Midbrain (tissue), 1 donor: ENCODE results near the gene LY6G6C.

ENCODE experiments used
- DNase-seq: peaks from one replicate; lab custom pipeline; 2025; lab: John Stamatoyannopoulos, UW

LY6G6C gene

DNA sequence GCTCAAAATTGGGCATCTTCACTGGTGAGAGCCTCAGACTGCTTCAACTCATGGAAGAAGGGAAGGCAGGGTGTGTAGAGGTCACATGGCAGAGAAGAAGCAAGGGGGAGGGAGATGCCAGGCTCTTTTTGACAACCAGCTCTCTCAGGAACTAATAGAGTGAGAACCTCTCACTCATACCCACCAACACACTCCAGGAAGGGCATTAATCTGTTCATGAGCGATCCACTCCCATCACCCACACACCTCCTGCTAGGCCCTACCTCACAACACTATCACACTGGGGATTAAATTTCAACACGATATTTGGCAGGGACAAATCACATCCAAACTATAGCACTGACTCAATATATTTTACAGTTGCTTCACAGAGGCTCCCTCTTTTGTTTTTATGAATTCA lies 20.3 kb upstream of the LY6G6C start:
- no peak for DNase-seq

DNA sequence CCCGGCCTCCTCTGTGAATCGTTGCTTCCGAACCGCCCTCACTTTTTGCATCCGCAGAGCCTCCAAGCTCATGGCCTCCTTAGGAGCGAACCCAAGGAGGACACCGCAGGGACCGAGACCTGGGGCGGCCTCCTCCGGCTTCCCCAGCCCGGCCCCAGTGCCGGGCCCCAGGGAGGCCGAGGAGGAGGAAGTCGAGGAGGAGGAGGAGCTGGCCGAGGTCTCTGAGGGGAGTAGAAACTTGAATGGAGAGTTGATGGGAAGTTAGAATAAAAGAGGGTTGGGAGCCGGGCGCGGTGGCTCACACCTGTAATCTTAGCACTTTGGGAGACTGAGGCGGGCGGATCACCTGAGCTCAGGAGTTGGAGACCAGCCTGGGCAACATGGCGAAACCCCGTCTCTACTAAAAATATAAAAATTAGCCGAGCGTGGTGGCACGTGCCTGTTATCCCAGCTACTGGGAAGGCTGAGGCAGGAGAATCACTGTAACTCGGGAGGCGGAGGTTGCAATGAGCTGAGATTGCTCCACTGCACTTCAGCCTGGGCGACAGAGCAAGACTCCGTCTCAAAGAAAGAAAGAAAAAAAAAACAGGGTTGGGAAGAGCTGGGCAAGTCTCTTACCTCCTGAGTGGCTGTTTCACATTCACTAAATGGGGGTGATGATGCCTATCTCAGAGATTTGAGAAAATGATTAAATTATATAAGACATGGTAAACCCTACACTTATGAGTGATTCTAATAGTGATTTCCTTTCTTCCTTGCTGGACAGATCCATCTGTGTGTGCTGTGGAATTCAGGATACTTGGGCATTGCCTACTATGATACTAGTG lies 19.1 kb upstream of the LY6G6C start:
- no peak for DNase-seq

DNA sequence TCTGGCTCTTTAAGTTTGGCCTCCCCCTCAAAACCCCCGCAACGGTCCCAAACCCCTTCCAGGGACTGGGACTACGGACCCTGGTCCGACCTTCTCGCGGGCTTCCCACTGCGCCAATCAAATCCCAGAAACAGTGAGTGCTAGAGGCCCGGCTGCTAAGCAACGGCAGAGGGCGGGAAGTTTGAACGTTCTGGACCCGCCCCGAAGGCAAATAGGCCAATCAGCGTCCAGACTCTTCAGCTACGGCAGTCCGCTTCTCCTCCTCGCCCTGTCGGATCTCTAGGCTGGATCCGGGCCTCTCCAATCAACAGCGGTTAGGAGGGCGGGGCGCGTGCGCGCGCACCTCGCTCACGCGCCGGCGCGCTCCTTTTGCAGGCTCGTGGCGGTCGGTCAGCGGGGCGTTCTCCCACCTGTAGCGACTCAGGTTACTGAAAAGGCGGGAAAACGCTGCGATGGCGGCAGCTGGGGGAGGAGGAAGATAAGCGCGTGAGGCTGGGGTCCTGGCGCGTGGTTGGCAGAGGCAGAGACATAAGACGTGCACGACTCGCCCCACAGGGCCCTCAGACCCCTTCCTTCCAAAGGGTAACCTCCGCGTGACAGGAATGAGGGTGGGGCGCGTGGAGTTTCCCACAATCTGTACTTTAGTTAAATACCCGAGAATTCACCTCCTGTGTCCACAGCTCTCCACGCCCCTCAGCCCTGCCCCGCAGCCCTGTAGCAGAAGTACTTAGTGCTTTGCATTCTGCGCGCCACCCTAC lies 18.3 kb upstream of the LY6G6C start, which contains the start of gene MSH5:
TSS of gene MSH5 (plus strand) at position 367 of the 758 bp plus-strand sequence. CDS start 462 bp downstream, outside the sequence.
- peak; percentile 98 for DNase-seq

DNA sequence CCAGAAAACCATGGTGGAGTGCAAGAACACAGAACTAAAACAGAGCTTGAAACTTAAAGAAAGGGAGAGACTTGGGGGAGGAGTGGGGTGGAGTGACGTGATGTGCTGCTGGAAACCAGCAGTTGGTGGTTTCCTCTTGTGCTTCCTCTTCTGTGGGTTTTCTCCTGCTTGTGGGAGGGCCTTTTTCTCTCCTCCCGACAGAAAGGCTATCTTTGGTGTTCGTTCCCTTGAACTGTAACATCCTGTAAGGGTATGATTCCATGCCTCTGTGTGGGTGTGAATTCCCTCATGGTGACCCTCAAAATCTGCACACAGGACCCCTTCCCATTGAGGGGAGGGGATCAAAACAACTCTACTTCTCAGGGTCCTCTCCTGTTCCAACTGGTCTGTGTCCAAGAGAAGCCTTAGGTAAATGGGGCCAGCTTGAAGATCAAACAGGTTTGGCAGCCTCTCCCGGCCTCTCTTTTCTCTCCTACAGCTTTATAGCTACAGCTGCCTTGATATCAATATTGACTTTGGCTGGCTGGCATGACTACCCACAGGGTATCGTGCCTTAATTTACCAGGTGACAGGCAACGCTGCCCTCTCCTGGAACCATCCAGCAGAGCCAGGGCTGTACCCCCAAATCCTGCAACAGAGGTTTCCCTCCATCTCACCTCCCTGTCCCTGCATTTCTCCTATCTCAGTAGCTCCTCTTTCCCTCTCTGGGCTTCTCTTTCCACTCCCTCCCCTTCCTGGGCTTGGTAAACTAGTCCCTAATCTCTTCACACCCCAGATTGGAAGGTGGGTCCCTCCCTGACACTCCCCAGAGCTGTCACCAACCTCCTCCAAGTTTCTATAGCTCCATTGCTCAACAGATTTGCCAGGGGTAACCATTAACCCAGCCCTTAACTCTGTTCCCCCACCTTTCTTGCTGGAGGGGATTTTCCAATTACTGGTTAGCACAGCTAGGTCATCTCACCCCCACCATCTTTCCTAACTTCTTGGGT lies 16.7 kb upstream of the LY6G6C start:
- peak; percentile 25 for DNase-seq

DNA sequence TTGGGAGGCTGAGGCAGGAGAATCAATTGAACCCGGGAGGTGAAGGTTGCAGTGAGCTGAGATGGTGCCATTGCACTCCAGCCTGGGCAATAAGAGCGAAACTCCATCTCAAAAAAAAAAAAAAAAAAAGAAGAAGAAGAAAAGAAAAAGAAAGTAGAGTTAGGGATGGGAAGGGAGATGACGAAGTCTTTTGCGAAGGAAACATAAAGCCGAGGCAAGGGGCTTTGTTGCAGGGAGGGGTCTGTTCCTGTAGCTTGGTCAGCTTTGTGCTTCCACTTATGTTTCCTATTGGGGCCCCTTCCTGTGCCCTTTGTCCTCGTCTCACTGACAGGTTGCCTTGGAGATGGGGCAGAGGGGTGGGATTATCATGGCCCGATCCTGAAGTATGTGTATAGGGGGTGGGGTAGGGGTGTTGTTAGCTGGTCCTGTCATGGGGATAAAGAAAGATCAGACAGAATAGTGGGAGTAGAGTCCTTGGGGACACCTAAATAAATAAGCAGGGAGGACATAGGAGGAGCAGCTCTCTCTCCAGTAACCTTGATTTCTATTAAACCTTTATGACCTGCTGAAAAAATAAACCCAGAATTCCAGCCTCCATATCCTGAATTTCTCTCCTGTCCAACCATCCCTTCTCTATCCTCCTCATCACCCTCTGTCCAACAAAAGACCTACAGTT lies 15.9 kb upstream of the LY6G6C start:
- DNase-seq, result no peak

DNA sequence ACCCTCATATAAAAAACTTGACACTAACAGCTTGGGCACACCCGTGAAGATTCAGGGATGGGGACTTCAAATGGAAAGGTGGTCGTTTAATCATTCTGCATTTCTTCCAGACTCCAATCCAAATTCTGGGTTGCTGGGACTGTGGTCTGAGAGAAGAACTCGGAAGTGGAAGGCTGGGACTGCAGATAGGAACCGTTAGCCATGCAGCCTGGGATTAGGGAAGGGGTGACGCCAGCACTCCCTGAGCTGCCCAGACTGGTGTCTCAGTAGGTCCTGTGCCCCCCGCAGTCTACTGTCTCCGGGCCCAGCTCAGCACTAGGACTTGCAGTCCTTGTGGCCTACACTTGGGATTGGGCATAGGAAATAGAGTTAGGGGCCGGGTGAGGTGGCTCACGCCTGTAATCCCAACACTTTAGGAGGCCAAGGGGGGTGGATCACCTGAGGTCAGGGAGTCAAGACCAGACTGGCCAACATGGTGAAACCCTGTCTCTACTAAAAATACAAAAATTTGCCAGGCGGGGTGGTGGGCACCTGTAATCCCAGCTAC lies 15.3 kb upstream of the LY6G6C start:
- no peak for DNase-seq

DNA sequence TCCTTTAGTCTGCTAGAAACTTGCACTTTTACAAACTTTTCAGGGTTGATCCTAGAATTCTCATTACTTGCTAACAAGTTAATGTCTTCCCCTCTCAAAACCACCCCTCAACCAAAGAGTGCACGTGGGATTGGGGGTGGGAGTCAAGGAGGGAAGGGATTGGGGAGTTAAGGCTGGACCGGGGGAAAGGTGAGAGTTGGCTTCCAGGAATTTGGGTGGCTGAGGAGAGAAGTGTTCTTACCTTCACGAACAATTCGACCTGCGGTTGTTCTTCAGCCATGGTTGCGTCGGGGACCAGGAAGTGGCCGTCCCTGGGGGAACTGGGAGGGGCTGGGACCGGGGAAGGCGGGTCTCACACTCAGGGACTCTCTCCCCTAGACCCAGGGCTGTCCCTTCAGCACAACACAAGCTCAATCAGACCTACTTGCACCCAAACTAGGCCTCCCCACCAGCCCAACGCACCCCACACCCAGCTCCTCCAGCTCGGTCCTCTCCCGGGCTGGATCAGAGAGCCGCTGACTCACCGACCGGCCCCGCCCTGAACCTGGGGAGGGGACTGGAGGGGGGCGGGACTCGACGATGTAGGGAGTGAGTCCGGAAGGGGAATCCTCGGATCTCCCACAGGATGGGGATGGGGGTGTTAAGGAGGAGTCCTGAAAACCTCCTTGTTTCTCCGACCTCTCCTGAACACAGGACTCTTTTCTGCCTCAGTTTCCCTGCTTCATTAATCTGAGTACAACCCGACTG lies 14.6 kb upstream of the LY6G6C start, which contains the start of gene CLIC1:
TSS of gene CLIC1 (minus strand) at position 510 of the 747 bp plus-strand sequence. CDS start at position 280, 230 bp downstream.
- DNase-seq, result no peak

DNA sequence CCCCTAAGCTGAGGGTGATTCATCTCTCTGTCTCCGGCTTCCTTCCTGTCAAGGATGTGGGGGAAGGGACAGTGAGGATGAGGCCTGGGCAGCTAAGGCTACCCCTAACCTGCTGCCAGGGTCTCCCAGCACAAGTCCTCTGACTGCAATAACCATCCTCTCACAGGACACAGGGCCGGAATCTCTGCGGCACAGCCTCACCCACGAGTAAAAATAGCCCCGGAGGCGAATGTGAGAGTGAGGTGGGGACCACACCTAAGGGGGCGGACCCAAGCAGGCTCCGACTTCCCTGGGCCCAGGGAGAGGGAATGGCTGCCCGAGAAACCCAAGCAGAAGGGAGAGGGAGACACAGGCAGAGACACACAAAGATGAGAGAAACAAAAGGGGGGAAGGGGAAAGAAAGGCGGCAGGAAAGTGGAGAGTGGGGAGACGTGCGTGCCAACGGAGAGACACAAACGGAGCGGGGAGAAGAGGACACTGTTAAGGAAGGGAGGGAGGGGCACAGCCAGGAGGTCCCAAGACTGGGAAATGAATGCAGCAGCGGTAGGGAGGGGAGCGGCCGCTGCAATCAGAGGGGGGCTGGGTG lies 13.4 kb upstream of the LY6G6C start:
- DNase-seq, result no peak

DNA sequence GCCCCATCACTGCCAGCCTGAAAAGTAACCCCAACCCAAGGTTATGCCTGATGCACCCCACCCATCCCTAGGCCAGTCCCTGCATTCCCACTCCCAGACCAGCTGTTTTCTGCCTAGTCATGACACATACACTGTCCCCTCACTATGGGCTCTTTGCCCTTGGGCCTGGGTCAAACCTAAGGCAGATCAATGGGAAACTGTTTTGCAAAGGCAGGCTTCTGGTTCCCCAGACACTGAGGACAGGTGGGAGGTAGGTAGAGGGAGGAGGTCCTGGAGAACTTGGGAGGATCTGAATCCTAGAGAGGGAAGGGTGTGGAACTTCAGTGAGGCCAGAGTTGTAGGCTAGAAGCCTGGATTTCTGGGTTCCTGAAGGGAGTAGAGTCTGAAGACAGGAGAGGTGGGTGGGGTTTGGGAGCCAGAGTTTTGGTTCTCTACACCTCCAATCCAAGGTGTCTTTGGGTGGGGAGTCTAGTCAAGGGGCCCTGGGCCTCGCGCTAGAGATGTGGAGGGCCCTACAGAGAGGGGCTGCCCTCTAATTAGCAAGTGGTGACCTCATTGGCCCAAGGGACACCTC lies 12.8 kb upstream of the LY6G6C start:
- DNase-seq, result no peak

DNA sequence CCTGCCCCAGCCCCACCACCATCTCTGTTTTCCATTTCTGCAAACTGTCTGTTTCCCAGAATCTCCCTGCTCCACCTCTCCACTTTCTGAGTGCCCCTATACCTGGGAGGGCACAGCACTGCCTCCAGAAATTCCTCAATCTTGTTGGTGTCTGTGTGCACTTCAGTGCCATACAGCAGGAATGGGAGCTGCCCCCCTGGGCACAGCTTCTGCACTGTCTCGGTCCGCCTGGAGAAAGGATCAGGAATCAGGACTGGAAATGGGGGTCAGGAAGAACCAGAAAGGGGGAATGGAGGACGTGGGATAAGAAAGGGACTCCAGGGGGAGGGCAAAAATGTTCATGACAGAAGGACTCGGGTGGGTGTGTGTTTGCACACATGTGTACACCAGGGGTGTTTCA lies 12.2 kb upstream of the LY6G6C start:
- no peak for DNase-seq

DNA sequence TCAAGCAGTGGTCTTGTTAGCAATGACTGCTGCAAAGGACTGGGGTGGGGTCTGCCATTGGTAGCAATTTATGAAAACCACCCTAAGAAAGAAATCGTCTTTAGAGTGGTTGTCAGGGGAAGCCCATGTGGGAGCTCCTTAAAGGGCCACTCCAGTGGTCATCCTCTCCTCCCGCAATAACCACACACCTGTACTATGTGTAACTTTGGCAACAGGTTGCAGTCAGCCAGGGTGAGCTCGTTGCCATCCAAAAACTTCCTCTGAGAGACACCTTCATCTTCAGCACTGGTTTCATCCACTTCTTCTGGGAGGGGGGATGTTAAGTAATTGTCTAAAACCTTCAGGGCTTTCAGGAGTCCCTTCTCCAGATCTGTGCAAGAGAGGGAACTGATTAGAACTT lies 10.5 kb upstream of the LY6G6C start:
- no peak for DNase-seq

DNA sequence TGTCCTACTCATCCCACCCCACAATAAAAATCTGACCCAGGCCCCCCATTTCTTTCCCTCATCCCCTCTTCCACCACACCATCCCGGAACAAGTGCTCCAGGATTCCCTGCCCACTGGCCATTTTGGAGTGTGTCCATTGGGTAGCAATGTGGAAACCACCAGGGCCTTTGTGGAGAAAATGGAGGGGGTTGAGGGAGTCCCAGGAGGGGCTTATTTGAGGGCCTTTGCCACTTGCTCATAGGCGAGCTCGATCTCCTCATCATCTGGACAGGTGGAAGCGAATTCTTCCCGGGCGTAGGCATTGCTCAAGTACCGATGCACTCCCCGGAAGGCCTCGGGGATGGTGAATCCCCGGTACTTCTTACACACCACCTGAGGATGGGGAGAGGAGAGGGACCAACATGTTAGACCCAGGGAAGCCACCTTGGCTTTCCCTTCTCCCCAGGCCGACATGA lies 9.1 kb upstream of the LY6G6C start:
- no peak for DNase-seq

DNA sequence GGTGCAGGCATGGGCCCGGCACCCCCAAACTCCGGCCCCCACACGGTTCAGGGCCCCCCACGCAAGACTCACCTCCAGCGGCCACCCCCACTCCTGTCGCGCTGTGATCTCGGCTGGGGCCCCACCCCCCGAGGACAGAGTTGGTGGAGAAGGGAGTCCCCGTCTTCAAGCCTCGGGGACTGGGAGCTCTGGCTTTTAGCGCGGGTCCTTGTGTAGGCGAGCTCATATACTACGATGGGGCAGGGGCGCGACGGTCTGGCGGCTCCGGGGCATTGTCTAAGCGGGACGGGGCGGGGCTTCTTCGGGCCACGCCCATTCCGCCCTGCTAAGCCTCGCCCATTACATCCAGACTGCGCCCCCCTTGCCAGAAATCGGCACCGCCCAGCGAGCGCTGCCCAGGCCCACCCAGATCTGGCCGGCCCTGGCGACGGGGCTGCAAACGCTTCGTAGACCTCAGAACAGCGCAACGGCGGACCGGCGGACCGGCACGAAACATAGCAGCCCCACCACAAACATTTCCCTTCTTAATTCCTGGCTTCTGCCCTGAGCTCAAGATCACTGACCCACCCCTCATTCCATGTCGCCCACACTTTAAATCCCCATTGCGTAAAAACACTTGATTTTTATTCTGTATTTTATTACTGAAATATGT lies 8.6 kb upstream of the LY6G6C start:
- peak; percentile 78 for DNase-seq

DNA sequence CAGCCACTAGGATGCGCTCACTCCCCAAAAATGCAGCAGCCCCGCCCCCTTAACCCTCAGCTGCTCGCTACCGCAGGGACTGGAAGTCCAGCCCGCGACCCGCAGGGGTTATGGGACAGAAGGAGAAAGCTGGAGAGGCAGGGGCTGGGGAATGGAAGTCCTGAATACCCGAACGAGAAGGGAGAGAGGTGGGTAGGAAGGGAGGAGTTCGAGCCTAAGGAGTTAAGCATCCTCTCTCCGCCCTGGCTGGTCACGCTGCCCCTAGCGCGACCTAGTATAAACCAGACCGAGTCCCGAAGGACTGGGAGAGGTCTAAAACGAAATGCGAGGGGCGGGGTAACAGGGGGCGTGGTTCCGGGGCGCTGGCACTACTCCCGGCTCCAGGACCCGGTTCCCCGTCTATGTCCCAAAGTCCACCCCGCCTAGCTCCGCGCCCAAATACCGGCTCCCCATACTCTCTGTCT lies 8.0 kb upstream of the LY6G6C start:
- peak; percentile 86 for DNase-seq

DNA sequence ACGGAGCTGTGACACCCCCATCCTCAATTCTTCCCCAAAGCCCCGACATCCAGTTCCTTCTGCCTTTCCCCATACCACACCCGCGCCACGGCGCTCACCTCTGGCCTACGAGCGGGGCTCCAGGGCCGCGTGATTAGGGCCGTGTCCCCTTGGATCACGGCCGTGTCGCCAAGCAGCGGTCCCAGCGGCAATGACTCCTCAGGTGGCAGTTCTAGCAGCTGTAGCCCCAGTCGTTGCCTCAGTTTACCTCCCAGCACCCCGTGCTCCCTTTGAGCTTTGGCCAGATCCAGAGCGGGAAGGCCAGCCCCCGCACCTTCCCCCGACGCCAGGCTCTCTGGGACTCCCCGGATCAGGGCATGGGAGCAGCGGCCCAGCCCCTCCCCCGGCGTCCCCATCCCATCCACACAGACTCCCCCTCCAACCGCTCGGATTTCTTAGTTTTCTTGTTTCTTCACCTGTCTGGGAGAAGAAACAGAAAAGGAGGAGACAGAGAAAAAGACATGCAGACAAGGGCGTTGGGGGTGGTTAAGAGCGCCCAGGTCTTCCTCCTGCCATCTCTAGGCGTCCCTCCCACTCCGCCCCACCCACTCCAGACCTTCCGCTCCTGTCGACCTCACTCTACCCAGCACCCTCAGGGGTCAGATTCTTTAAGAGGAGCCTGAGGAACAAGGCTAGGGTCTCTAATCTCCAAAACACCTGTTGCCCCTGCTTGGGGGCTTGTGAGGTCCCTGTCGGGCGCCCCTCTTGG lies 7.4 kb upstream of the LY6G6C start, which contains the start of gene DDAH2:
TSS of gene DDAH2 (minus strand) at position 533 of the 748 bp plus-strand sequence. CDS start at position 395, 138 bp downstream.
- DNase-seq, result no peak

DNA sequence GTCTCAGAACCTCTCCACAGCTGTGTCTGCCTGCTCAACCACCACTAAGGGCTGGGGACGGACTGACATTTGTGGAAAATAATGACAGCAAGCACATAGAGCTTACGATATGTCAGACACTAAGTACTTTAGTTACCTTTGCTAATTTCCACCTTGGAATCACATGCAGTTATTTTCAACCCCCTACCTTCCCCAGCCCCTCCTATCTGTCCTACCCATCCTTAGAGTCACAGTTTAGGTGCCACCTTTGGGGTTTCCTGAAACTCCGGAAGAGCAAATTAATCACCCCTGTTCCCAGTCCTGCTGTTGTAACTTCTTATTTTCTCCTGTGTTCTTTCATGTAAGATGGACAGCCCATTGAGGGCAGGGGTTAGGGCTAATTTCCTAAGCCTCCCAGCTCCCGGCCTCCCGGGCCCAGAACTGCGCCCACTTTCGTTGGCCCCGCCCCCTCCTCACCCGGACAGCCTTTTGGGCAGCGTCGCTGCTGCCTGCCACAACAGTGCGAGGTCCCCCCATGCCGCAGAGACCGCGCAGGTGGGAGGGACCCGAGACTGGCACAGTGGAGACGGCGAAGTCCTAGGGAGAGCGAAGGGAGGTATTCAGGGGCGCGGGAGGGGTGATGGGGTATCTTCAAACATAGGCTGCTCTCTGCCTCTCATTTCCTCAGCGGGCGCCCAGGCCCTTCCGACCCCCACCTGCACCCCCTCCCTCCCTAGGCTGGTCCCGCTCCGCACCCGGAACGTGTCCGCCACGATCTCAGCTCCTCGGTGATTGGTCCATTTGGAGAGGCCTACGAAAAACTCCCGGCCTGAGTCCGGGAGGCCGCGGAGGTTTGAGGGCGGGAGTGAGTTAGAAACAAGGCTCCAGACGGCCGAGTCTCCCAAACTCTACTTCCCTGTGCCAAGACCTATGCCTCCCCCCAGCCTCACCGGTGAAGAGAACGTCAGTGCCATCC lies 6.4 kb upstream of the LY6G6C start:
- DNase-seq, result no peak
